GM21528 (cell line): ENCODE results near the gene DARS1.

Source experiments
- ATAC-seq: cut with Tn5 transposase; IDR thresholded peaks from one replicate; pipeline ENCODE4 v1.9.1; 2021; ENCODE audit warnings: mild to moderate bottlenecking, moderate library complexity; ENCODE audit not compliant: unreplicated experiment, low FRiP score

The DARS1 gene

DNA sequence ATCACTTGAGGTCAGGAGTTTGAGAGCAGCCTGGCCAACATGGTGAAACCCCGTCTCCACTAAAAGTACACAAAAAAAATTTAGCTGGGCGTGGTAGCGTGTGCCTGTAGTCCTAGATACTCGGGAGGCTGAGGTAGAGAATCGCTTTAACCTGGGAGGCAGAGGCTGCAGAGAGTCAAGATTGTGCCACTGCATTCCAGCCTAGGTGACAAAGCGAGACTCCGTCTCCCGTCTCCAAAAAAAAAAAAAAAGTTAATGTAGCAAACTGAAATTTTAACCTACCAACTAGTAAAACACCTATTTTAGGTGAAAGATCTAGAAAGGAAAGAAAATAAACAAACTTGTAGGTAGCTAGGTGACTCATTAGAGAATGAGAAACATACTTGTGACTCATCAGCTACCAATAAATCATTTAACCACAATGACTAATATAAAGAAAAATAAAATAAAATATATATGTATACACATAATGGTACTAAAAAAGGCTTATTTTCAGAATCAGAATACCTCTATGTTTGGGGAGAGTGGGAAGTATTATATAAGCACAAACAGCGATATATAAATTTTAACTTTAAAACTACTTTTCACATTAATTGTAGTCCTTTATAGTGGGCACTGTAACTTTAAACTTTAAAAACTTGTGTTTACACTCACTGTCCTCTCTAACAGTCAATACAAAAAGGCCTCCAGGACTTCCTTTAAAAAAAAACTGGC is 36.6 kb downstream of the DARS1 start:
- ATAC-seq: no peak

DNA sequence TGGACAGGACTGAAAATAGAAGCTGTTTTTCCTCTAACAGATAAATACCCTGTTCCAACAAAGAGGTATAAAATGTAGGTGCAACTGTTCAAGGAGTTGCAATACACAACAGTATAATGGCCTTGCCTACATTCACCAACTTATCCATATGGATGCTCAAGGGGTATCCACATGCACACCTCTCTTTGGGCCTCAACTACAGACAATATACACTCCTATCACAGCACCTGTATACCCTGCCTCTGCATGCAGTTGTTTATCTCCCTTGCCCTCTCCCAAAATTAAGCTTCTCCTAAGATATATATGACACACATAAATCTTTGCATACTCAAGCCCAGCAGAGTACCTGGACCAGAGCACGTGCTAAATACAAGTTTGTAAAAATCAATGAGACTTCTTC is 37.3 kb downstream of the DARS1 start:
- ATAC-seq: no peak

DNA sequence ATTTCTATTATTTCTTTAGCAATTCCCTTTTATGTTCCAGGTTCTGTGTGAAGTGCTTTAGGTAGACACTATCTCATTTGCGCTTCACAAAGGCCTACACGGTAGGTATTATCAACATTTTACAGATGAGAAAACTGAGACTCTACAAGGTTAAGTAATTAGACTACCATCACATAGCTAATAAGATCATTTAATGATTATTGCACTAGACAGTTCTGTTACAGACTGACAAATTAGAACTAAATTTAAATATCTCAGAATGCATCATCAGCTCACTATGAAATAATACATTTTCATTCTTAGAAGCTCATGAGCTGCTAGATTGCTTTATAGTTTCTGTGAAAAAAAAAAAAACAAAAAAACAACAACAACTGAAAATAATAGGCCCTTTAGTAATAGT is 37.9 kb downstream of the DARS1 start:
- no peak for ATAC-seq

- ATAC-seq: no peak
Observed at GRCh38 chr2:135945526-135945925, 39.9 kb downstream of the DARS1 start.

GRCh38 chr2:135944625-135945024 is 40.8 kb downstream of the DARS1 start:
- no peak for ATAC-seq

- no peak for ATAC-seq
Observed at GRCh38 chr2:135942936-135943688, 42.3 kb downstream of the DARS1 start.

DNA sequence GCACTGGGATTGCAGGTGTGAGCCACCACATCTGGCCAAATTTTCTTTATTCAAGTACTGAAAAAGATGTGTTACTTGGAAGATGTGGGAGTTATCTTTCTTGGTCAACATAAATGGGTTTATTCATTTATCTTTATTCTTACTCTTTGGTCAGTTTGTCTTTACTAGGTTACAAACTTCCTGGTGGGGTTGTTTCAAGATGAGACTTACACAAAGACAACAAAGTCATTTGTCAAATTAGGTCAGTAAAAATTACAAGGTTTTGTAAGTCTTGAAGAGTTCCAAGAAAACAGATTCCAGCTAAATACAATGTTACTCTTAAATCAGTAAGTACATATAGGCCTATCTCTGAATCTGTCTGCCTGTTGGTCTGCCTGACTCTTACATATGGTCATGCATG is 48.9 kb downstream of the DARS1 start:
- no peak for ATAC-seq

DNA sequence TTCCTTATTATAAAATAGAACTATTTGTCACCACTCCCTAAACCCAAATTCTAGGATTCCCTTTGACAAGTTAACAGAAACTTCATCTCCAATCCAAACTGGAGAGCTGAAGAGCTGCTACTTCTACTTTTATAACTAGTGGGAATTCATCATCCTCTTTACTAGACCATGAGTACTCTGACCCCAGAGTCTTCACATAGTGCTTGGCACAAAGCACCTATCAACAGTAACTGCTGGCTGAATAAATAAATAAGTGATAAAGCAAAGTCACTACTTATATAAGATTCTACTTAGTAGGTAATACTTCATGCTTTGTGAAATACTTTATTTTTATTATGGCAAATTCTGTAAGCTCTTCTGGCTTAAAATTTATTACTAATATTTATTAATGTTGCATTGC is 49.5 kb downstream of the DARS1 start:
- ATAC-seq: no peak

- ATAC-seq: peak; percentile 94
Observed at GRCh38 chr2:135931776-135932443, 53.5 kb downstream of the DARS1 start.

DNA sequence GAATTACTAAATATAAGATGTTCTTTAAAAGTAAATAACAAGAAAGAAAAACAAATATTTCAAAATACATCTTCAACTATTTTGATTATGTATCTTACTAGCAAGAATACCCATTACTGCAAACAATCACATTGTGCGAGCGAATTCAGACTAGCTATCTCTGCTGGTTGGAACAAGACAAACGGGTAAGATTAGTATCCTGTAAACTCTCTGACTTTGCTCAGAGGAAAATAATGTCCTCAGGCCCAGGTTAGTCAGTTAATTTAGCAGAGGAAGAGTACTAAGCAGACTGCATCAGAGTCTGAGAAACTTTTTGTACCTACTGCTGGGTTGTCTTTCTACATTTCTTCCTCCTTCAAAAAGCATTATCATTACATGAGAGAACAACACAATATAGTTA is 58.8 kb downstream of the DARS1 start:
- no peak for ATAC-seq

DNA sequence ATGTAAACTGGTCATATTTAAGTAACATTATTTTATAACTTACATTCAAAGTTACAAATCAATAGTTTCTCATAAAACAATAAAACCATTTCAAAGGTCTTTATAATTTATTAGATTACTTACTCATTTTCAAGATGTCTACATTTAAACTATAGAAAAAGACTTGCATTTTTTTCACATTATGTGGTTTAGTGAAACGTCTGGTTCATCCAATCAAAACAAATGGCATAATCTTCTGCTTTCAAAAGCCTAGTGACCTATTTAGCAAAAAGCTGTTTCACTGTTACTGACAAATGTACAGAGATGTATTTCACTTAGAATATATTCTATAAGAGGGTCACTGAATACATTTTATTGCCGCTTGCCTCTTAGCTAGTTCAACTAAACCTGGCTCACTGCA is 59.9 kb downstream of the DARS1 start:
- no peak for ATAC-seq

DNA sequence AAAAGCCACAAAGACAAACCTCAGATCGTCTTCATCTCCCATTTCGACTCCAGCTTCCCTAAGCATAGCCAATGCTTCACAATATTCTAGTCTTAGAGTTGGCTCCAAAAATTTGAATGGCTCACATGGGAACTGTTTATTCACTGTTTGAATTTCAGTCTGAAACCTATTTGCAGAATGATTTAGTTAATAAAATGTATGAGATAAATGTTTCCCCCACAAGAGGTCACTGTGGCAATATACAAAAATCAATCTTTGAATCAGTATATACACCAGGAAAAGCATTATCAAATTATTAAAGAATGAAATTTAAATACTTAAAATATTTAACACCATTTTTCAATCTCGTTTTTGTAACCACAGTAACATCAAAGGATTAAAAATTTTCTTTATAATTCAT is 69.2 kb downstream of the DARS1 start:
- no peak for ATAC-seq

GRCh38 chr2:135914485-135914884 is 70.9 kb downstream of the DARS1 start:
- no peak for ATAC-seq

DNA sequence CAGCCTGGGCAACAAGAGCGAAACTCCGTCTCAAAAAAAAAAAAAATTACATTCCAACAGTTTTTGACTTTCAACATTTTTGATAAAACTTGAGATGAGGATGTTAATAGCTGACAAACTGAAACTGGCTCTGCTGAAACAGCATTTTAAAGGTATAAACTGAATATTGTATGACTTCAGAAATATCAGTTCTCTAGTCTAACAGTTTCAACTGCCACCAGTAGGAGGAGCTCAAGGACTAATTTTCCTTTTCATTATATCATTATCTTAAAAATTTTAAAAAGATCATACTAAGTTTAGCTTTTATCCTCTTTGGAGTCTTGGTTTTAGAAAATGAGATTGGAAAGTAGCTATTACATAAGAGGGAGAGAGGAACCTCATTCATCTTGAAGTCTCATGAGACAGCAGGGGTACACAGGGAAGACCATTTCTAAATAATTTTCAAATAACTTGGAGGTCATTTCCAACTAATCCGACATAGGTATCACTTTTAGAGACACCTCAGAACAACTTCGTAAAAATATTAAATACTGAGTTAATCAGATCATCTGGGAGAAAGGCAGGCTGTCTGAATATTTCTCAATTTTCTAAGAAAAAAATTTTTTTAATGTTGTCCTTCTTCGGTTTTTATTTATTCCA is 71.6 kb downstream of the DARS1 start:
- ATAC-seq: no peak

DNA sequence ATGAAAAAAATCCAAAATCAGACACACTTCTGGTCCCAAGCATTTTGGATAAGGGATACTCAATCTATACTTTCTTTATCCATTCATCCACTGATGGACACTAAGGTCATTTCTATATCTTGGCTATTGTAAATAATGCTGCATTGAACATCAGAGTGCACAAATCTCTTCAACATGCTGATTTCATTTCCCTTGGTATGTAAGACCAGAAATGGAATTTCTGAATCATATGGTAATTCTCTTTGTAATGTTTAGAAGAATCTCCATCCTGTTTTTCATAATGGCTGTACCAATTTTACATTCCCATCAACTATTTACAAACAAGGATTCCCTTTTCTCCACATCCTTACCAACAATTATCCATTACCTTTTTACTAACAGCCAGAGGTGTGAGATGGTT is 75.5 kb downstream of the DARS1 start:
- no peak for ATAC-seq

DNA sequence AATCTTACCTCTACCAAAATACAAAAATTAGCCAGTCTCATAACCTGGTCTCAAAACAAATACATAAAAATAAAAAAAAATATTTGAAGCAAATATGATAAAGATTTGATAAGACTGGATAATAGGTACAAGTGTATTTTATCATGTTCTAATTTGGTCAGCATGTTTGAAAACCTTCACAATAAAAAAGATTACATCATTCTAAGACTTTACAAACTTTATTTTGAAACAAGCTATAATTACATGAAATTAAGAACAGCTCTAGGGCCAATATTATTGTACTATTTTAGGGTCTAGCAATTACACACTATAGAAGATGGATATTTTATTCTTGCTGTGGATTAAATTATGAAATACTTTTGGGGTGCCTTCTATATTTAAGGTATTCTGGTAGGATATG is 79.7 kb downstream of the DARS1 start:
- no peak for ATAC-seq

DNA sequence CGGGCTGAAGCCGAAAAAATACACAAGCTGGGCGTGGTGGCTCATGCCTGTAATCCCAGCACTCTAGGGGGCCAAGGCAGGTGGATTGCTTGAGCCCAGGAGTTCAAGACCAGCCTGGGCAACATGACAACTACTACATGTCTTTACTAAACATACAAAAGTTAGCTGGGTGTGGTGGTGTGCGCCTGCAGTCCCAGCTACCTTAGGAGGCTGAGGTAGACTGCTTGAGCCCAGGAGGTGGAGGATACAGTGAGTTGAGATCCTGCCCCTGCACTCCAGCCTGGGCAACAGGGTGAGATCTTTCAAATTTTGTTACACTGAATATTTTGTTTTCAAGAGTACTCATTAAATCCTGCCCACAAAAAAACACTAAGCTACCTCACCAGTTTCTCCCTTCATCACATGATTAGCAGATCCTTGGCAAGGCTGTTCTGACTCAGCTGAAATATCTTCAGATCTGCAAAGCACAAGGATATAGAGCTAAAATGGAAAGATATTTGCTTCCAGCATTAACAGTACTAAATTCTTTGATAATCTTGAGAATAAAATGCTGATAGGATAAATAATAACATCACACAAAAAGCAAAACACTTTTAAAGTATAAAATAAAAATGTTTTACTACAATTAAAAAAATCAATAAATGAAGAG is 81.0 kb downstream of the DARS1 start:
- no peak for ATAC-seq

DNA sequence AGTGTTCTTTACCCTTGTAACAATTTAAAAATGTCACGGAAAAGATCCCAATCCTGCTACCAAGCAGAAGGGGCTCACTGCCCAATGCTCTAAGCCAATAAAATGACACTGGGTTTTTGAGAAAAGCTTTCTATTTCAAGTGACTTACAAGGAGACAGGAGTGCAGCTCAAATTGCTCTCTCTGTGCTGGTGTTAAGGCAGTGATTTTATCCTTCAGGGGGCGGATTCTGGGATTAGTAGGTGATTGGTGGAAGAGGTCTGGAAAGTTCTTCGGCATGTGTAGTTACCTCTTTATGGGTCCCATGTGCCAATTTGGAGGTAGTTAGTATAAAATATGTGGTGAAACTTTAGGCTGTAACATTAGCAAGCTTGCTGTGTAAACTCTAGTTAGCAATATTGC is 81.8 kb downstream of the DARS1 start:
- no peak for ATAC-seq

DNA sequence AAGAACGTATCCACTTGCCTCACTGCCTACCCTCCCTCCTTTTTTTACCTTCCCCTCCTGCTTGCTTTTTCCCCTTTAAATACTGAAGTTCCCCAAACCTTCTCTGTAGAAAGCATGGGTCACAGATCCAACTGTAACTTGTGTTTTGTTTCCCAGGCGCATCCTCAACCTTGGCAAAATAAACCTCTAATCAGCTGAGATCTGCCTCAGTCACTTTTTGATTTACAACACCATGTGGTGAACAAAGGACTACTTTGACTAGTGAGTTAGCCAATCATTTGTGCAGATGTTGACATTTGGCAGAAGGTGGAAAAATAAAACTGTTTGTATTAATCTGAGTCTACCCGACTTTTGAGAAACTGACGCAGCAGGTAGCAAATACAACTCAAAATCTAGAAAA is 85.9 kb downstream of the DARS1 start:
- no peak for ATAC-seq

DNA sequence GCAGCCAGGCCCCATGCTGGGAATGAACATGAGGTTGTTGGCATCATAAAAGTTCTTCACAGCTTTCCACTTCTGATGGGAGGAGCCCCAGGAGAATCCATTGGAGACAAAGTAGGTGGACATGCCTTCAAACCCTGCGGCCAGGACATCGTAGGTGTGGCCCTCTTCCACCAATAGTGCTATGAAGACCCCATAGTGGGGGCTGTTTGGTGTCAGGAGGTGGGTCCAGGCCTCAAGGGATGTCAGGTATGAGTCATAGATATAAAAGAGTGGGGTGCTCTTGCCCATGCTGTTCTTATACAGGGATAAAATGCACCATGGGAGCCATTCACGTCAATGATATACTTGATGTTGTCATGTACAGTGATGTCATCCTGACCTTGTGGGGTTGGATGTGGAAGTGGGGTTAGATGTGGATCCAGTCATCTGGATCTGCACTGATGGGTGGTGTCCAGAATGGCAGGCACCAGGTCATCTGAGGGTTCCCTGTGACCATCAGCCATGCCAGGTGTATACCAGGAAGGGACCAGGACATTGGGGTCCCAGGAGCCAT is 87.1 kb downstream of the DARS1 start:
- ATAC-seq: no peak
